HEK293T (cell line): ENCODE results near the gene STK4.

Experiments used
- CTCF ChIA-PET: fragments of 350-600 bp; formaldehyde crosslinking; extraction: SDS; loops from one replicate; lab custom pipeline; 2021; ENCODE audit warnings: antibody characterized with exemption, inconsistent platforms; lab: Yijun Ruan, JAX
- POLR2A ChIA-PET: fragments of 350-600 bp; formaldehyde crosslinking; extraction: SDS; loops from one replicate; lab custom pipeline; 2020; ENCODE audit warnings: antibody characterized with exemption, inconsistent platforms; lab: Yijun Ruan, JAX
- DNase-seq: peaks from one replicate; pipeline ENCODE4 v3.0.0; 2012; ENCODE audit warnings: mixed read lengths; ENCODE audit errors: extremely low spot score
- NFRKB ChIP-seq: fragments of 450-650 bp; IDR thresholded peaks from 2 replicates; pipeline ENCODE4 v1.6.1; 2016; ENCODE audit warnings: mild to moderate bottlenecking, moderate library complexity
- PKNOX1 ChIP-seq: fragments of 450-650 bp; IDR thresholded peaks from 2 replicates; pipeline ENCODE4 v1.6.1; 2016

The STK4 gene

GRCh38 chr20:45128099-45128498, 161.8 kb downstream of the STK4 start:
- ChIA-PET CTCF (interaction anchor here (1.0 kb wide), 1 partner anchor 10 kb away, joined by 3 read pairs; no protein-coding TSS in a partner anchor), POLR2A (no interaction called here)
- TF ChIP-seq PKNOX1: no peak
- TF ChIP-seq NFRKB: no peak
- no peak for DNase-seq
